Measurements from ENCODE around the gene SKA1.
"Not testable (repeated sequence)": the region's sequence is repeated elsewhere in the genome, so short reads cannot be mapped to it uniquely, and the experiment has no call there.

Gene SKA1

DNA sequence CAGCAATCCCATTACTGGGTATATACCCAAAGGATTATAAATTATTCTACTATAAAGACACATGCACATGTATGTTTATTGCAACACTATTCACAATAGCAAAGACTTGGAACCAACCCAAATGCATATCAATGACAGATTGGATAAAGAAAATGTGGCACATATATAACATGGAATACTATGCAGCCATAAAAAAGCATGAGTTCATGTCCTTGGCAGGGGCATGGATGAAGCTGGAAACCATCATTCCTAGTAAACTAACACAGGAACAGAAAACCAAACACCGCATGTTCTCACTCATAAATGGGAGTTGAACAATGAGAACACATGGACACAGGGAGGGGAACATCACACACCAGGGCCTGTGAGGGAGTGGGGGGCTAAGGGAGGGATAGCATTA, 61.9 kb downstream of the SKA1 start:
- not testable (repeated sequence) for H2BK120ac ChIP-seq (ENCODE audit: insufficient read depth, low read length, poor library complexity); H2AFZ ChIP-seq (ENCODE audit: insufficient read depth, low read length, poor library complexity); H3K79me2 ChIP-seq (ENCODE audit: control insufficient read depth, insufficient read depth, low read length, poor library complexity); H2BK5ac ChIP-seq (ENCODE audit: low read depth, low read length, poor library complexity); H2AK5ac ChIP-seq (ENCODE audit: low read length); H4K91ac ChIP-seq (ENCODE audit: low read depth, low read length); H3K4me1 ChIP-seq (ENCODE audit: control insufficient read depth in 1 of 2, insufficient read depth in 2 of 2, low read length in 2 of 2); H3K4ac ChIP-seq (ENCODE audit: low read depth, low read length); H3K23ac ChIP-seq (ENCODE audit: low read length); DNase-seq; H3K36me3 ChIP-seq (ENCODE audit: control insufficient read depth in 1 of 2, insufficient read depth in 2 of 2, low read length in 2 of 2); H3K14ac ChIP-seq (ENCODE audit: low read length); H4K8ac ChIP-seq (ENCODE audit: low read depth, low read length); H4K12ac ChIP-seq (ENCODE audit: low read depth, low read length); H3K4me3 ChIP-seq (ENCODE audit: low read depth, low read length); H3K18ac ChIP-seq (ENCODE audit: low read length); H3K9ac ChIP-seq (ENCODE audit: low read length); H3K4me2 ChIP-seq (ENCODE audit: low read length); H2BK12ac ChIP-seq (ENCODE audit: low read length); H3K27ac ChIP-seq (ENCODE audit: low read depth, low read length); H3K79me1 ChIP-seq (ENCODE audit: low read length); H3K9me3 ChIP-seq (ENCODE audit: insufficient read depth, low read depth, low read length); H3K27me3 ChIP-seq (ENCODE audit: insufficient read depth, low read length)
- WGBS (ENCODE audit: extremely low coverage, insufficient coverage, insufficient read length) = no CpG with 5 or more reads among the region's 1 CpG

- Histone ChIP-seq H3K79me2 (ENCODE audit: control insufficient read depth, insufficient read depth, low read length, poor library complexity) (no peaks in the 10 kb centered on the region), H3K4me3 (ENCODE audit: low read depth, low read length) (no peak overlapping the region), H4K8ac (ENCODE audit: low read depth, low read length) (no peak overlapping the region), H3K18ac (ENCODE audit: low read length) (no peak overlapping the region), H3K36me3 (ENCODE audit: control insufficient read depth in 1 of 2, insufficient read depth in 2 of 2, low read length in 2 of 2) (no peaks in the 10 kb centered on the region), H2BK5ac (ENCODE audit: low read depth, low read length, poor library complexity) (no peak overlapping the region), H2BK120ac (ENCODE audit: insufficient read depth, low read length, poor library complexity) (no peak overlapping the region), H4K91ac (ENCODE audit: low read depth, low read length) (no peak overlapping the region), H3K4ac (ENCODE audit: low read depth, low read length) (no peak overlapping the region), H3K14ac (ENCODE audit: low read length) (no peak overlapping the region), H3K79me1 (ENCODE audit: low read length) (no peaks in the 10 kb centered on the region), H4K12ac (ENCODE audit: low read depth, low read length) (no peak overlapping the region), H3K23ac (ENCODE audit: low read length) (peak overlapping the region; percentile 87), H2BK12ac (ENCODE audit: low read length) (no peak overlapping the region), H3K4me1 (ENCODE audit: control insufficient read depth in 1 of 2, insufficient read depth in 2 of 2, low read length in 2 of 2) (no peaks in the 10 kb centered on the region), H3K9ac (ENCODE audit: low read length) (no peak overlapping the region), H3K9me3 (ENCODE audit: insufficient read depth, low read depth, low read length) (peaks cover 4% of the 10 kb centered on the region), H2AFZ (ENCODE audit: insufficient read depth, low read length, poor library complexity) (no peak overlapping the region), H3K27ac (ENCODE audit: low read depth, low read length) (no peak overlapping the region), H2AK5ac (ENCODE audit: low read length) (no peak overlapping the region), H3K27me3 (ENCODE audit: insufficient read depth, low read length) (no peaks in the 10 kb centered on the region), H3K4me2 (ENCODE audit: low read length) (no peak overlapping the region)
- peak; percentile 46 to 75 for DNase-seq
- WGBS (ENCODE audit: extremely low coverage, insufficient coverage, insufficient read length) = no CpG with 5 or more reads among the region's 2 CpGs
Observed at GRCh38 chr18:50439460-50440015, 64.7 kb downstream of the SKA1 start.

GRCh38 chr18:50441016-50441415, 66.2 kb downstream of the SKA1 start:
- Histone ChIP-seq H3K9ac (ENCODE audit: low read length) (no peak overlapping the region), H3K27ac (ENCODE audit: low read depth, low read length) (no peak overlapping the region), H3K23ac (ENCODE audit: low read length) (no peak overlapping the region), H3K9me3 (ENCODE audit: insufficient read depth, low read depth, low read length) (peaks cover 5% of the 10 kb centered on the region), H2BK12ac (ENCODE audit: low read length) (no peak overlapping the region), H4K12ac (ENCODE audit: low read depth, low read length) (no peak overlapping the region), H4K8ac (ENCODE audit: low read depth, low read length) (no peak overlapping the region), H3K4me3 (ENCODE audit: low read depth, low read length) (no peak overlapping the region), H3K79me2 (ENCODE audit: control insufficient read depth, insufficient read depth, low read length, poor library complexity) (no peaks in the 10 kb centered on the region), H2BK120ac (ENCODE audit: insufficient read depth, low read length, poor library complexity) (no peak overlapping the region), H3K4me2 (ENCODE audit: low read length) (no peak overlapping the region), H2AK5ac (ENCODE audit: low read length) (no peak overlapping the region), H2AFZ (ENCODE audit: insufficient read depth, low read length, poor library complexity) (no peak overlapping the region), H3K18ac (ENCODE audit: low read length) (no peak overlapping the region), H3K27me3 (ENCODE audit: insufficient read depth, low read length) (no peaks in the 10 kb centered on the region), H2BK5ac (ENCODE audit: low read depth, low read length, poor library complexity) (no peak overlapping the region), H3K36me3 (ENCODE audit: control insufficient read depth in 1 of 2, insufficient read depth in 2 of 2, low read length in 2 of 2) (no peaks in the 10 kb centered on the region), H3K79me1 (ENCODE audit: low read length) (no peaks in the 10 kb centered on the region), H3K4ac (ENCODE audit: low read depth, low read length) (no peak overlapping the region), H3K14ac (ENCODE audit: low read length) (no peak overlapping the region), H3K4me1 (ENCODE audit: control insufficient read depth in 1 of 2, insufficient read depth in 2 of 2, low read length in 2 of 2) (no peaks in the 10 kb centered on the region), H4K91ac (ENCODE audit: low read depth, low read length) (no peak overlapping the region)
- WGBS (ENCODE audit: extremely low coverage, insufficient coverage, insufficient read length) = no CpG with 5 or more reads among the region's 4 CpGs
- DNase-seq = no peak

DNA sequence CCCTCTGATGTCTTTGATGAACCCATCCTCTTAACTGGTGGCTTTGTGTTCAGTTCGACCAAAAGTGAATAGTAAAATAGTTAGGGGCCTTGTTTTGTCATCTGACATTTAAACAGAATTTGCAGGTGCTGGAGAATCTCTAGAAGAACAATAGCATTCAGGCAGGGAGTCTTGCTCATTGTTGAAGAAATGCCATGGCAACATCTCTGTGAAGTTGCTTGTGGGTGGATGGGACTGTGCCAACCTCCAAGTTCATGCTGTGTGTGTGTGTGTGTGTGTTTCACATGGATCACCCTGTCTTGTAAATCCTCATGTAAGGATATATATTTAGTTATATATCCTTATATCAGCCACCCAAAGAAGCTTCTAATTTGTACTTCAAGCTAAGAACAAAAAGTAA, 66.7 kb downstream of the SKA1 start:
- Histone ChIP-seq H3K4me3 (ENCODE audit: low read depth, low read length) (no peak overlapping the region), H2AFZ (ENCODE audit: insufficient read depth, low read length, poor library complexity) (no peak overlapping the region), H3K79me2 (ENCODE audit: control insufficient read depth, insufficient read depth, low read length, poor library complexity) (no peaks in the 10 kb centered on the region), H3K27ac (ENCODE audit: low read depth, low read length) (no peak overlapping the region), H3K79me1 (ENCODE audit: low read length) (no peaks in the 10 kb centered on the region), H2BK120ac (ENCODE audit: insufficient read depth, low read length, poor library complexity) (no peak overlapping the region), H3K4ac (ENCODE audit: low read depth, low read length) (no peak overlapping the region), H4K8ac (ENCODE audit: low read depth, low read length) (no peak overlapping the region), H4K91ac (ENCODE audit: low read depth, low read length) (no peak overlapping the region), H3K4me2 (ENCODE audit: low read length) (no peak overlapping the region), H3K9me3 (ENCODE audit: insufficient read depth, low read depth, low read length) (peaks cover 5% of the 10 kb centered on the region), H3K4me1 (ENCODE audit: control insufficient read depth in 1 of 2, insufficient read depth in 2 of 2, low read length in 2 of 2) (no peaks in the 10 kb centered on the region), H3K27me3 (ENCODE audit: insufficient read depth, low read length) (no peaks in the 10 kb centered on the region), H2AK5ac (ENCODE audit: low read length) (no peak overlapping the region), H2BK5ac (ENCODE audit: low read depth, low read length, poor library complexity) (no peak overlapping the region), H3K36me3 (ENCODE audit: control insufficient read depth in 1 of 2, insufficient read depth in 2 of 2, low read length in 2 of 2) (no peaks in the 10 kb centered on the region), H2BK12ac (ENCODE audit: low read length) (no peak overlapping the region), H3K9ac (ENCODE audit: low read length) (no peak overlapping the region), H4K12ac (ENCODE audit: low read depth, low read length) (no peak overlapping the region), H3K23ac (ENCODE audit: low read length) (no peak overlapping the region), H3K18ac (ENCODE audit: low read length) (no peak overlapping the region), H3K14ac (ENCODE audit: low read length) (no peak overlapping the region)
- no peak for DNase-seq
- WGBS (ENCODE audit: extremely low coverage, insufficient coverage, insufficient read length) = no CpG with 5 or more reads among the region's 1 CpG
